Glomerular visceral epithelial cell (primary cell): Measurements from ENCODE around the gene ARHGAP8.
"Not testable (repeated sequence)": the region's sequence is repeated elsewhere in the genome, so short reads cannot be mapped to it uniquely, and the experiment has no call there.

Experiments used
- DNase-seq: peaks from one replicate; pipeline ENCODE4 v3.0.0-alpha.2; 2016; ENCODE audit errors: extremely low spot score

ARHGAP8 gene

GRCh38 chr22:44828193-44828592, 75.8 kb downstream of the ARHGAP8 start:
- no peak for DNase-seq

- no peak for DNase-seq
Measured at GRCh38 chr22:44831885-44832284, 79.5 kb downstream of the ARHGAP8 start.

GRCh38 chr22:44834065-44834464, 81.7 kb downstream of the ARHGAP8 start:
- no peak for DNase-seq

GRCh38 chr22:44837481-44837880, 85.1 kb downstream of the ARHGAP8 start:
- DNase-seq, result no peak

GRCh38 chr22:44838316-44839016, 86.1 kb downstream of the ARHGAP8 start:
- DNase-seq, result no peak

GRCh38 chr22:44839061-44839460, 86.7 kb downstream of the ARHGAP8 start:
- no peak for DNase-seq

- no peak for DNase-seq
Measured at GRCh38 chr22:44839721-44840120, 87.3 kb downstream of the ARHGAP8 start.

GRCh38 chr22:44840611-44841322, 88.4 kb downstream of the ARHGAP8 start:
- DNase-seq, result no peak

GRCh38 chr22:44842417-44842816, 90.0 kb downstream of the ARHGAP8 start:
- DNase-seq, result no peak

GRCh38 chr22:44845191-44845590, 92.8 kb downstream of the ARHGAP8 start:
- no peak for DNase-seq

GRCh38 chr22:44845796-44846720, 93.7 kb downstream of the ARHGAP8 start:
- no peak for DNase-seq

- DNase-seq, result no peak
Measured at GRCh38 chr22:44846726-44847275, 94.4 kb downstream of the ARHGAP8 start.

GRCh38 chr22:44847380-44847779, 95.0 kb downstream of the ARHGAP8 start:
- no peak for DNase-seq

GRCh38 chr22:44847892-44848291, 95.5 kb downstream of the ARHGAP8 start:
- no peak for DNase-seq

- DNase-seq, result no peak
Measured at GRCh38 chr22:44848296-44848741, 95.9 kb downstream of the ARHGAP8 start.

GRCh38 chr22:44848791-44849420, 96.5 kb downstream of the ARHGAP8 start:
- DNase-seq, result no peak

GRCh38 chr22:44850946-44851345, 98.6 kb downstream of the ARHGAP8 start:
- DNase-seq, result no peak

GRCh38 chr22:44854641-44855040, 102.3 kb downstream of the ARHGAP8 start:
- DNase-seq, result not testable (repeated sequence)

- DNase-seq, result no peak
Measured at GRCh38 chr22:44855855-44856254, 103.5 kb downstream of the ARHGAP8 start.

GRCh38 chr22:44858819-44859218, 106.4 kb downstream of the ARHGAP8 start:
- not testable (repeated sequence) for DNase-seq

- no peak for DNase-seq
Measured at GRCh38 chr22:44859641-44860040, 107.3 kb downstream of the ARHGAP8 start.
